ENCODE measurements around the gene GRM4.
"Not testable (repeated sequence)": the region's sequence is repeated elsewhere in the genome, so short reads cannot be mapped to it uniquely, and the experiment has no call there.

Gene GRM4

DNA sequence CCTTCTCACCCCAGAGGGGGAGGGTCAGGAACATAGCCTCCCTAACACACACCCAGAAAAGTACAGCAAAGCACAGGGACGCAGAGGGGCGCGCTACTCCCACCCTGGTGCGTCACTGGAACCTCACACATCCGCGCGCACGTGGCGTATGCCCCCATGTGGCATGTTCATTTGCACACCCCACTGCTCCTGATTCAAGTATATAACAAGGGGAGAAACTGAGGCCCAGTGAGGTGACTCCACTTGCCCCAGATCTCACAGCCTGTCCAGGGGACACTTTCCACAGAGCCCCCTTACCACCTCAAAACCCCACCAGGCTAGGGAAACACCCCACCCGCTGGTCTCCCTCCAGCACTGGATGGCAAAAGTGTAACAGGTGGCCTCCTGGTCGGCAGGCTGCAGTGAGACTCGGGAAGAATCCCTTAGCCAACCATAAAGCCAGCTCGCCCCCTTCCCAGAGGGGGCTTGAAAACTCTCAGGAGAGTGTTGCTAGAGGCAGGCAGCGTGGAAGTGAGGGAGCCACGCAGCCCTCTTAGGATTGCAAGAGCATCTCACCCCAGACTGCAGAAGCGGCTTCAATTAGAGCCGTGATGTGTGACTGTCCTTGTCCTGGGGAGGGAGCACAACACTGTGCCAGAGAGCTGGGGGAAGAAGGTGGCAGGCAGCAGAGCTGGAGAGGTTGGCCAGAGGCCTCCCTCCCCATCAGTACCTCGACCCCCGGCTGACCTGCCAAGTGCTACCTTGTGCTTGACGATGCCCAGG lies at the start of gene GRM4:
Gene GRM4 (minus strand): TSS at position 67 of the 762 bp plus-strand sequence. CDS start 12,591 bp downstream, outside the sequence.
- Histone ChIP-seq H3K9me3 (no peaks in the 10 kb centered on the region), H3K36me3 (no peaks in the 10 kb centered on the region), H3K27ac (no peak within 1 kb of the TSS), H3K4me3 (peak within 1 kb of the TSS; percentile 36 to 53), H3K4me1 (peaks cover 0 to 38% (median 29%) of the 10 kb centered on the region in 4 donors), H3K27me3 (peaks cover 0 to 92% of the 10 kb centered on the region in 2 donors)
- no peak for DNase-seq
- no peak for TF ChIP-seq CTCF (IDR thresholded peaks at IDR 0.05)
- intact Hi-C loops (cut with DNase I; ENCODE audit: low total_unique reads), result no loop called here

DNA sequence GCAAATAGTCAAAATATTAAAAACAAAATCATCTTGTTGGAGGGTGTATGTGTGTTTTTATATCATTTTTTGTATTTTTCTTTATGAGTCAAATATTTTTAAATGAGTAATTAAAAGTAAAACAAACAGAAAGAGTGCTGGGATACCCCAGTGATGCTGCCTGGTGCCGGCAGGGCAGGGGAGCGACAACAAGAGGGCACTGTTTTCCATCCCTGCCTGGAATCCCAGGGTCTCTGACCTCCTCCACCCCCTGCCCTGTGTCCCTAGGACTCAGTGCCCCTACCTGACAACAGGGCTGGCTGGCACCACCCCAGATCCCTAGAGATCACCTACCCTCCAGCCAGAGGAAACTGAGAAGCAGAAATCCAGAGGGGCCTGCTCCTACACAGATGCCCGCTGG lies 48.9 kb upstream of the GRM4 start:
- peaks cover 0 to 13% (median 8%) of the 10 kb centered on the region in 4 donors for H3K4me1 ChIP-seq
- no peak for TF ChIP-seq CTCF (IDR thresholded peaks at IDR 0.05)
- no peak for DNase-seq
- no peak overlapping the region for H3K4me3 ChIP-seq
- H3K27ac ChIP-seq, result no peak overlapping the region
- H3K9me3 ChIP-seq, result no peaks in the 10 kb centered on the region
- intact Hi-C loops (cut with DNase I; ENCODE audit: low total_unique reads), result loop anchor here (5.0 kb wide), 1 partner anchor 53 kb away; the partner anchor contains the start of gene SMIM29
- H3K36me3 ChIP-seq, result no peaks in the 10 kb centered on the region
- H3K27me3 ChIP-seq, result no peaks in the 10 kb centered on the region

DNA sequence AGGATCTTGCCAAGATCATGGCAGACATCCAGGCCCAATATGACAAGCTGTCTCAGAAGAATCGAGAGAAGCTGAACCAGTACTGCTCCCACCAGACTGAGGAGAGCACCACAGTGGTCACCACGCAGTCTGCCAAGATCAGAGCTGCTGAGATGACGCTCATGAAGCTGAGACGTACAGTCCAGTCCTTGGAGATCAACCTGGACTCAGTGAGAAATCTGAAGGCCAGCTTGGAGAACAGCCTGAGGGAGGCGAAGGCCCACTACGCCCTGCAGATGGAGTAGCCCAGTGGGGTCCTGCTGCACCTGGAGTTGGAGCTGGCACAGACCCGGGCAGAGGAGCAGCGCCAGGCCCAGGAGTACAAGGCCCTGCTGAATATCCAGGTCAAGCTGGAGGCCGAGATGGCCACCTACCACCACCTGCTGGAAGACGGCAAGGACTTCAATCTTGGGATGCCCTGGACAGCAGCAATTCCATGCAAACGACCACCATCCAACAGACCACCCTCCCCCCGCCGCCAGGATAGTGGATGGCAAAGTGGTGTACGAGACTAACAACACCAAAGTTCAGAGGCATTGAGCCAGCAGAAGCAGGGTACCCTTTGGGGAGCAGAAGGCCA lies 44.7 kb upstream of the GRM4 start:
- Histone ChIP-seq H3K9me3 (no peaks in the 10 kb centered on the region), H3K27ac (no peak overlapping the region), H3K4me1 (peaks cover 0 to under 1% (median 0%) of the 10 kb centered on the region in 4 donors), H3K27me3 (no peaks in the 10 kb centered on the region), H3K4me3 (no peak overlapping the region), H3K36me3 (no peaks in the 10 kb centered on the region)
- intact Hi-C loops (cut with DNase I; ENCODE audit: low total_unique reads), result no loop called here
- no peak for TF ChIP-seq CTCF (IDR thresholded peaks at IDR 0.05)
- DNase-seq, result peak in 1 of 2 donors; percentile 44

GRCh38 chr6:34189806-34190503 lies 44.1 kb upstream of the GRM4 start:
- TF ChIP-seq CTCF (IDR thresholded peaks at IDR 0.05), result no peak
- H3K4me3 ChIP-seq, result no peak overlapping the region
- no peak overlapping the region for H3K27ac ChIP-seq
- intact Hi-C loops (cut with DNase I; ENCODE audit: low total_unique reads), result no loop called here
- H3K9me3 ChIP-seq, result no peaks in the 10 kb centered on the region
- peak in 1 of 2 donors; percentile 27 for DNase-seq
- H3K4me1 ChIP-seq, result no peaks in the 10 kb centered on the region
- no peaks in the 10 kb centered on the region for H3K36me3 ChIP-seq
- no peaks in the 10 kb centered on the region for H3K27me3 ChIP-seq

GRCh38 chr6:34184726-34185125 lies 38.8 kb upstream of the GRM4 start:
- DNase-seq; intact Hi-C loops (cut with DNase I; ENCODE audit: low total_unique reads): not testable (repeated sequence)

More at GRCh38 chr6:34184726-34185125, 38.8 kb upstream of the GRM4 start:
- H3K27me3 ChIP-seq, H3K9me3 ChIP-seq, H3K27ac ChIP-seq, H3K36me3 ChIP-seq, H3K4me1 ChIP-seq, H3K4me3 ChIP-seq: not testable (repeated sequence)
